Fibroblast of pulmonary artery (primary cell): ENCODE measurements around the gene FOXP2.

ENCODE experiments used
- DNase-seq: peaks from one replicate; pipeline ENCODE4 v3.0.0-alpha.2; 2010; ENCODE audit warnings: low read depth
- H3K4me3 ChIP-seq: replicated peaks from 2 replicates; pipeline ENCODE4 v1.5.1; 2011; ENCODE audit warnings: low read depth, mild to moderate bottlenecking, control low read depth, low read length, moderate library complexity
- TF ChIP-seq, protein P1 (sequence below): IDR thresholded peaks from 2 replicates; pipeline ENCODE4 v1.5.1; 2011; ENCODE audit warnings: mild to moderate bottlenecking, control low read depth, low read length, inconsistent platforms; ENCODE audit errors: missing control alignments

FOXP2 gene

DNA sequence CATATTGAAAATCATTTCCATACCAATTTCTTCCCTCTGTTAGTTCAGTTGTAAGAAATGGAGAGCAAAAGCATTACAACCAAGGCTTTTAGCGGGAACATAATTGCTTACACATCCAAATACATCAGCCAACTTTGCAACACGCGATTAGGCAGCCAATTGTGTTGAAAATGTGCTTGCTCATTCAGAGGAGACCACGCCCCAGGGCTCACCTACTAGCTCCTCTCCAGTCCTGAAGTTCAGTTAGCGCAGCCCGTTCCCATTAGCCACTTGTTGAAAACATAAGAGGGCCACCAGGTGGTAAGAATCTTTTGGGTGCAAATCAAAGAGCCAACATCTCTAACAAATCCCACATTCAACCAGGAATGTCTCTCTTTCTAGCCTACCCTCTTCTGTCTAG is 294.0 kb downstream of the FOXP2 start:
- TF ChIP-seq, protein P1, sequence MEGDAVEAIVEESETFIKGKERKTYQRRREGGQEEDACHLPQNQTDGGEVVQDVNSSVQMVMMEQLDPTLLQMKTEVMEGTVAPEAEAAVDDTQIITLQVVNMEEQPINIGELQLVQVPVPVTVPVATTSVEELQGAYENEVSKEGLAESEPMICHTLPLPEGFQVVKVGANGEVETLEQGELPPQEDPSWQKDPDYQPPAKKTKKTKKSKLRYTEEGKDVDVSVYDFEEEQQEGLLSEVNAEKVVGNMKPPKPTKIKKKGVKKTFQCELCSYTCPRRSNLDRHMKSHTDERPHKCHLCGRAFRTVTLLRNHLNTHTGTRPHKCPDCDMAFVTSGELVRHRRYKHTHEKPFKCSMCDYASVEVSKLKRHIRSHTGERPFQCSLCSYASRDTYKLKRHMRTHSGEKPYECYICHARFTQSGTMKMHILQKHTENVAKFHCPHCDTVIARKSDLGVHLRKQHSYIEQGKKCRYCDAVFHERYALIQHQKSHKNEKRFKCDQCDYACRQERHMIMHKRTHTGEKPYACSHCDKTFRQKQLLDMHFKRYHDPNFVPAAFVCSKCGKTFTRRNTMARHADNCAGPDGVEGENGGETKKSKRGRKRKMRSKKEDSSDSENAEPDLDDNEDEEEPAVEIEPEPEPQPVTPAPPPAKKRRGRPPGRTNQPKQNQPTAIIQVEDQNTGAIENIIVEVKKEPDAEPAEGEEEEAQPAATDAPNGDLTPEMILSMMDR = no peak
- DNase-seq = no peak
- no peak overlapping the region for H3K4me3 ChIP-seq

DNA sequence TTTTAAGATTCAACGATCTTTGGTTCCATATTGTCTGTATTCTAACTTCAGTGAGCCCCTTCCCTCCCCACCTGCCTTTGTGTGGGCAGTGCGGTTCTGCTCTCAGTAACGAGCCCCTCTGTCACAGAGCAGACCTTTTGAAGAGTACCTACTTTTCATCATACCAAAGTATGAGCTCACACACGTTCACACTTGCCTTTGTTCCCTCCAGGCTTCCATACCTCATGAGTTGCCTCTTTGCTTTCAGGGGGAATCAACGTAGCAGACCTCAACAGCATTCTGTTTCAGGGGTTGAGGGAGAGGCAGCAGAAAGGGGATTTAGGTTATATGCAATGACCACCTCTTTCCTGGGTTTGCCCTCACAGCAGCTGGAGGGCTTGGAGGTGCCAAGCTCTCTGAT is 295.9 kb downstream of the FOXP2 start:
- no peak for DNase-seq
- TF ChIP-seq, protein P1 = no peak
- no peak overlapping the region for H3K4me3 ChIP-seq

DNA sequence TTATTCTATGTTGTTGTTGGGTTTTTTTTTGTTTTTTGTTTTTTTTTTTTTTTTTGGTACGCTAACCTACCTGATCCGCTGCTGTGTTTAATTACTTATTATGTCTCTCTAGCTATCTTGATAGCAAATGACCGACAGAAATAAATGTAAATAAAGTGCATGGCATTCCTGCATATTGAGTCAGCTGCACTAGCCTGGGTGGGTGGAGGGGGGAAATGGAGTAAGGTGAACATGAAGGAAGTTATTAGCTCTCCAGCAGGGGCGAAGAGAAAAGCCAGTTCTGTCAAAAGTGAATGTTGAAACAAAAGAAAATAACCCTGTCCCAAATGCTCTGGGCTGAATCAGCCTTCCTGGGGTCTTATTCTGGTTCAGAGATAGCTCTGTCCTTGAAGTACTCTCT is 296.6 kb downstream of the FOXP2 start:
- TF ChIP-seq, protein P1 = no peak
- no peak overlapping the region for H3K4me3 ChIP-seq
- DNase-seq = no peak

DNA sequence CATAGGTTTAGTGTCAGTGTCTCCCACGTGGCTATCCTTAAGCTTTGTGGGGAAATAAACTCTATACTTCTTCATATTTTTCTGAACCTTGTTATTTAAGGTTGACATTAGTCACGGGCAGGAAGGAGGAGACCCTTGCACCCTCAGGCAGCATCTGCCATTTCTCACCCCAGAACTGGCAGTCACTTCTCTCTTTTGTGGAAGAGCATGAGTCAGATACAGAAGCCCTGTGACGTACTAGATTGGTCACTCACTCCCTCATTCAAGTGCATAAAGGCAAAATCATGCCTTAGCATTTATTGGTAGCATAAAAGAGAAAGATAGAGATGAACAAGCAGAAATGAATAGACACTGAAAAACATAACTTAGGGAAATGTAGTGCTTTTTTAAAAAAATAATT is 301.3 kb downstream of the FOXP2 start:
- H3K4me3 ChIP-seq = no peak overlapping the region
- peak; percentile 8 for DNase-seq
- TF ChIP-seq, protein P1 = no peak

DNA sequence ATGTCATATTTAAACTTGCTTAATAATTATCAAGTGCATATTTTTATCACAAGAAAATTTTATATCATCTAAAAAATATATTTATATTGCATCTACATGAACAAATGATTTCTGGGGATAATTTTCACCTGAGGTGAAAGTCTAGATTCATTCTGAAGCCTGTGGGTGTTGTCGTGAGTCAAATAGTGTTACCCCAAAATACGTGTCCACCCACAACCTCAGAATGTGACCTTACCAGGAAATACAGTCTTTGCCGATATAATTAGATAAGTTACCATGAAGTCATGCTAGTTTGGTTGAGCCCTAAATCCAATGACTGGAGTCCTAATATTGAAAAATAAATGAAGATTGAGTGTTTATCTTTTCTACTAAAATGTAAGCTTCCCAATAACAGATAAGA is 304.2 kb downstream of the FOXP2 start:
- H3K4me3 ChIP-seq = no peak overlapping the region
- TF ChIP-seq, protein P1 = no peak
- DNase-seq = no peak

DNA sequence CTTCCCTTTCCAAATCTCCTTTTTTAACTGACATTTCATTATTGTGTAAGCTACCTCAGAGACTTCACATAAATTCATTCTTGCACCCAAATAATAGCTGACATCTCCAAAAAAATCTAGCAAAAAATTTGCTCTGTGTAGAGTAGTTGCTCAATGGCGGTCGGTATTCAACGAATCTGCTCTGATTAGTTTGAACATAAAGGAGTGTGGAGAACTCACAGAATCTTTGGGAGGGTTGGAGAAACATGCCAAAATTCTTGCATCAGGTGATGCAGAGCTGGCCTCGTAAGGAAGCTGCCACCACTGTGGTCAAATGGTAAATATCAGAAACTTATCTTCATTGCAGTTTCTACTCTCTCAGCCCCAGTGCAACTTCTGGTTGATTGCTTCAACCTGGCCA is 306.1 kb downstream of the FOXP2 start:
- TF ChIP-seq, protein P1 = no peak
- no peak overlapping the region for H3K4me3 ChIP-seq
- peak; percentile 6 for DNase-seq

DNA sequence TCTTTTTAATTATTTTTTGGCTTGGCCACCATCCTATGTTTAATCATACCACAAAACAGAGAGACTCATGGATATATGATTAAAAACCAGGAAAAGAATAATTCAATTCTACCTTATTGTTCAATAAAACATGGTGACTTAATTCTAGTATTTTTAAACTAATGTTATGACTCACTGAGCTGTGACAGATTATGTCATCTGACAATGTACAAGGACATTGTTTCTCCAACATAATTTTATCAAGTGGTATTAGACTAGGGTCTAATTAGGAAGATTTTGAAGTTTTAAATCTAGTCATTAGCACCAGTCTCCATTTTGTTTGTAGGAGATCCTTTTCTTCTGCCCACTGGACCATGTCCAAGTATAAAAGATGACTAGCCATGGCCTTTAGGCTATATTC is 307.9 kb downstream of the FOXP2 start:
- no peak overlapping the region for H3K4me3 ChIP-seq
- TF ChIP-seq, protein P1 = no peak
- DNase-seq = no peak
